ENCODE results near the gene OR2AK2. TPM values are rescaled to one million over a fixed set of nuclear protein-coding genes. Genes with fewer than 3 reads are reported as not detected.

OR2AK2 gene
- total RNA-seq, 1 donor from 2014 or later: not detected

DNA sequence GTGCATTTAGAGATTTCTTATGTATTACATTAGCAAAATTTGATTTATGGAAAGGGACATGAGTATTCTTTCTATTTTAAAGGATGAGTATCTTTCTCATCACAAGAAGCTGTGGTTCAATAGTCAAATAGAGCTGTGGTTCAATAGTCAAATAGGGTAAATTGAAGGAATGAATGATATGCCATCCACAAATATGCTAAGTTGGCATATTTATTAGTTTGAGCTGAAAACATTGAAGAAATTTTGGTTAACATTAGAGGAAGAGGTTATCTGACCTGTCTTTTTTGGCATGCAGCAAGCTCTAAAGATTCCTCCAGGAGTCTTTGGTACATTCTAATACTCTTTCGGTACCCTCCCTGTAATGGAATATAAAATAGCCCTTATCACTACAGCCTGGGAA lies 11.6 kb upstream of the OR2AK2 start:
- intact Hi-C loops (cut with DNase I): no loop called here
- ATAC-seq (no peak), DNase-seq (no peak)
- Histone ChIP-seq H3K4me1 (no peaks in the 10 kb centered on the region), H3K27me3 (no peaks in the 10 kb centered on the region), H3K4me3 (no peak overlapping the region), H3K27ac (no peak overlapping the region), H3K36me3 (no peaks in the 10 kb centered on the region), H3K9me3 (no peaks in the 10 kb centered on the region)
- no peak for TF ChIP-seq CTCF (IDR thresholded peaks at IDR 0.05)

GRCh38 chr1:247961791-247962190 lies 3.2 kb upstream of the OR2AK2 start:
- DNase-seq (no peak), ATAC-seq (no peak)
- Histone ChIP-seq H3K36me3 (no peaks in the 10 kb centered on the region), H3K4me1 (no peaks in the 10 kb centered on the region), H3K27me3 (no peaks in the 10 kb centered on the region), H3K27ac (no peak overlapping the region), H3K4me3 (no peak overlapping the region), H3K9me3 (no peaks in the 10 kb centered on the region)
- TF ChIP-seq CTCF (IDR thresholded peaks at IDR 0.05): no peak
- intact Hi-C loops (cut with DNase I): no loop called here

GRCh38 chr1:247962911-247963588 lies 2.0 kb upstream of the OR2AK2 start:
- intact Hi-C loops (cut with DNase I): no loop called here

GRCh38 chr1:247966532-247967204 lies 1.6 kb downstream of the OR2AK2 start:
- H3K4me1 ChIP-seq: no peaks in the 10 kb centered on the region
- DNase-seq: no peak
- H3K27me3 ChIP-seq: no peaks in the 10 kb centered on the region
- ATAC-seq: no peak
- H3K9me3 ChIP-seq: no peaks in the 10 kb centered on the region
- H3K36me3 ChIP-seq: no peaks in the 10 kb centered on the region
- H3K27ac ChIP-seq: no peak overlapping the region
- intact Hi-C loops (cut with DNase I): no loop called here
- no peak overlapping the region for H3K4me3 ChIP-seq
- TF ChIP-seq CTCF (IDR thresholded peaks at IDR 0.05): no peak

More at GRCh38 chr1:247962911-247963588, 2.0 kb upstream of the OR2AK2 start:
- H3K9me3 ChIP-seq: no peaks in the 10 kb centered on the region
- no peaks in the 10 kb centered on the region for H3K27me3 ChIP-seq
- no peak overlapping the region for H3K4me3 ChIP-seq
- no peaks in the 10 kb centered on the region for H3K36me3 ChIP-seq
- H3K27ac ChIP-seq: no peak overlapping the region
- no peak for TF ChIP-seq CTCF (IDR thresholded peaks at IDR 0.05)
- no peaks in the 10 kb centered on the region for H3K4me1 ChIP-seq
- ATAC-seq (no peak), DNase-seq (no peak)

GRCh38 chr1:247992986-247993385 lies 28.0 kb downstream of the OR2AK2 start:
- no peaks in the 10 kb centered on the region for H3K9me3 ChIP-seq
- no peak overlapping the region for H3K27ac ChIP-seq
- no peak for DNase-seq
- no peak for ATAC-seq
- no peaks in the 10 kb centered on the region for H3K4me1 ChIP-seq
- no peak for TF ChIP-seq CTCF (IDR thresholded peaks at IDR 0.05)
- H3K36me3 ChIP-seq: no peaks in the 10 kb centered on the region
- no peaks in the 10 kb centered on the region for H3K27me3 ChIP-seq
- intact Hi-C loops (cut with DNase I): no loop called here
- no peak overlapping the region for H3K4me3 ChIP-seq

Data from upper lobe of right lung (tissue), 1 donor.